Chondrocyte (in vitro differentiated cells): Measurements from ENCODE around the gene TMEM175. TPM values are rescaled to one million over a fixed set of nuclear protein-coding genes. Genes with fewer than 3 reads are reported as not detected.

Experiments used
- DNase-seq: peaks from one replicate; pipeline ENCODE4 v3.0.0; 2021; ENCODE audit warnings: mixed read lengths, low spot score
- H3K27ac Mint-ChIP-seq: one replicate; pipeline ENCODE4 v1.8.0; 2021; ENCODE audit warnings: mild to moderate bottlenecking, moderate library complexity, mixed read lengths; ENCODE audit not compliant: unreplicated experiment
- H3K27me3 Mint-ChIP-seq: 2 replicates; pipeline ENCODE4 v1.8.0; 2021; ENCODE audit warnings: low read depth, mixed read lengths
- H3K36me3 Mint-ChIP-seq: 2 replicates; pipeline ENCODE4 v1.8.0; 2021; ENCODE audit warnings: low read depth, mixed read lengths
- H3K4me1 Mint-ChIP-seq: 2 replicates; pipeline ENCODE4 v1.8.0; 2021; ENCODE audit warnings: low read depth, mild to moderate bottlenecking, mixed read lengths
- H3K4me3 Mint-ChIP-seq: one replicate; pipeline ENCODE4 v1.8.0; 2021; ENCODE audit warnings: mild to moderate bottlenecking, moderate library complexity, mixed read lengths; ENCODE audit not compliant: unreplicated experiment
- H3K9me3 Mint-ChIP-seq: 2 replicates; pipeline ENCODE4 v1.8.0; 2021; ENCODE audit warnings: low read depth, mixed read lengths
- long read RNA-seq: library from polyadenylated mRNA; stranded (forward); transcript quantifications from one replicate; pipeline ENCODE4 v2.0.0, GENCODE V29; 2021
- total RNA-seq: library from RNA; stranded (reverse); gene quantifications from 3 replicates; pipeline ENCODE4 v1.2.1, GENCODE V29; 2021
- TF ChIP-seq, protein P1 (sequence below): fragments of 200-600 bp; sonication (generic); IDR thresholded peaks from 2 replicates; pipeline ENCODE4 v1.5.0; 2021; ENCODE audit warnings: antibody characterized with exemption, mild to moderate bottlenecking, moderate library complexity

Gene TMEM175
- total RNA-seq: 25.5 to 47.5 TPM (median 26.1 TPM) in 3 replicates
- long read RNA-seq, transcript TMEM175-202 (11 exons, 2,236 nt): minor isoform, 10 of 75 reads
- long read RNA-seq, transcript TMEM175-212 (9 exons, 1,399 nt): minor isoform, 10 of 75 reads
- long read RNA-seq, transcript TMEM175-201 (11 exons, 1,860 nt): major isoform, 12 of 75 reads
- long read RNA-seq, partial matches to known transcripts: 2 of 75 reads
- long read RNA-seq, other reads (novel, unspliced or antisense): 34 of 75 reads

DNA sequence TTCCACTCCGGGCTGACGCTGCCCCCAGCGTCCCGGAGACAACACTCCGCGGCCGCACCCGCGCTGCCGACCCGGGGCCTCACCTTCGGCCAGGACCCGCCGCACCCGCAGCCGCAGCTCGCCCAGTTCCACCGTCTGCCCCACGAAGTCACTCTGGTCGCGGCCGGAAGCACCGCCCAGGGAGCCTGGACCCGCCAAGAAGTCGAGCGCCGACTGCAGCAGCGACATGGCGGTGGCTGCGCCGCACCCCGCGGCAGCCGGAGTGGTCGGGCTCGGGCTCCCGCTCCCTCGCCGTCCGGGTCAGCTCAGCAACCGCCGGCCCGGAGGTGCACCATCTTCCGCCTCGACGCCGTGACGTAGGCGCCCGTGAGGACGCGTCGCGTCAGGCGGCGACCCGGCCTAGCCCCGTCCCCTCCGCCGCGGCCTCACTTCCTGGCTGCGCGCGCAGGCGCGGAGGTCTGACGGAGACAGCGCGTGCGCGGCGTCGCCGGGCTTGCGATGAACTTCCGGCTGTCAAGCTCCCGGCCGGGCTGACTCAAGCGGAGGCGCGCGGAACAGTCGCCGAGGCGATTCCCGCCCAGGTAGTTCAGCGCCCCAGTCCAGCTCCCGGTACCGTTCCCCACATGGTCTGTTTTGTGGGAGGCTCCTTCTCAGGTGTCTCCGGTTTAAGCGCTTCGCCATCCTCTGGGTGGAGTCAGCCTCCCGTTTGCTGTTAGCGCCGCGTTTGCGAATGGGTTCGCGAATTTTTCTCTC lies at the start of gene TMEM175, which contains the start of gene GAK:
Gene TMEM175, plus strand, starts transcription at position 501 of the 753 bp plus-strand sequence. CDS start 15,280 bp downstream, outside the sequence.
Gene GAK, minus strand, starts transcription at position 357 of the 753 bp plus-strand sequence. Its CDS starts 129 bp downstream, at position 228.
- peak; percentile 98 for DNase-seq
- TF ChIP-seq, protein P1, sequence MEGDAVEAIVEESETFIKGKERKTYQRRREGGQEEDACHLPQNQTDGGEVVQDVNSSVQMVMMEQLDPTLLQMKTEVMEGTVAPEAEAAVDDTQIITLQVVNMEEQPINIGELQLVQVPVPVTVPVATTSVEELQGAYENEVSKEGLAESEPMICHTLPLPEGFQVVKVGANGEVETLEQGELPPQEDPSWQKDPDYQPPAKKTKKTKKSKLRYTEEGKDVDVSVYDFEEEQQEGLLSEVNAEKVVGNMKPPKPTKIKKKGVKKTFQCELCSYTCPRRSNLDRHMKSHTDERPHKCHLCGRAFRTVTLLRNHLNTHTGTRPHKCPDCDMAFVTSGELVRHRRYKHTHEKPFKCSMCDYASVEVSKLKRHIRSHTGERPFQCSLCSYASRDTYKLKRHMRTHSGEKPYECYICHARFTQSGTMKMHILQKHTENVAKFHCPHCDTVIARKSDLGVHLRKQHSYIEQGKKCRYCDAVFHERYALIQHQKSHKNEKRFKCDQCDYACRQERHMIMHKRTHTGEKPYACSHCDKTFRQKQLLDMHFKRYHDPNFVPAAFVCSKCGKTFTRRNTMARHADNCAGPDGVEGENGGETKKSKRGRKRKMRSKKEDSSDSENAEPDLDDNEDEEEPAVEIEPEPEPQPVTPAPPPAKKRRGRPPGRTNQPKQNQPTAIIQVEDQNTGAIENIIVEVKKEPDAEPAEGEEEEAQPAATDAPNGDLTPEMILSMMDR: peak; percentile 32
- peaks cover 30% of the 10 kb centered on the region for H3K4me1 Mint-ChIP-seq
- H3K36me3 Mint-ChIP-seq: no peaks in the 10 kb centered on the region
- H3K27me3 Mint-ChIP-seq: no peaks in the 10 kb centered on the region
- peak within 1 kb of the TSS; percentile 86 for H3K4me3 Mint-ChIP-seq
- peak within 1 kb of the TSS; percentile 92 for H3K27ac Mint-ChIP-seq
- no peaks in the 10 kb centered on the region for H3K9me3 Mint-ChIP-seq

- H3K27ac Mint-ChIP-seq: no peak overlapping the region
- no peak overlapping the region for H3K4me3 Mint-ChIP-seq
- H3K36me3 Mint-ChIP-seq: peaks cover 18% of the 10 kb centered on the region
- no peaks in the 10 kb centered on the region for H3K9me3 Mint-ChIP-seq
- no peaks in the 10 kb centered on the region for H3K4me1 Mint-ChIP-seq
- no peaks in the 10 kb centered on the region for H3K27me3 Mint-ChIP-seq
- DNase-seq: no peak
- TF ChIP-seq, protein P1: no peak
Measured at GRCh38 chr4:882646-883045, 49.6 kb upstream of the TMEM175 start.

- H3K9me3 Mint-ChIP-seq: no peaks in the 10 kb centered on the region
- TF ChIP-seq, protein P1: no peak
- H3K27ac Mint-ChIP-seq: no peak overlapping the region
- H3K4me1 Mint-ChIP-seq: no peaks in the 10 kb centered on the region
- H3K4me3 Mint-ChIP-seq: no peak overlapping the region
- peaks cover 21% of the 10 kb centered on the region for H3K36me3 Mint-ChIP-seq
- no peaks in the 10 kb centered on the region for H3K27me3 Mint-ChIP-seq
- no peak for DNase-seq
Measured at GRCh38 chr4:883377-884095, 48.7 kb upstream of the TMEM175 start.

GRCh38 chr4:884259-884658 lies 48.0 kb upstream of the TMEM175 start:
- Mint-ChIP-seq H3K27ac (no peak overlapping the region), H3K27me3 (no peaks in the 10 kb centered on the region), H3K4me1 (no peaks in the 10 kb centered on the region), H3K36me3 (peaks cover 19% of the 10 kb centered on the region), H3K4me3 (no peak overlapping the region), H3K9me3 (no peaks in the 10 kb centered on the region)
- DNase-seq: no peak
- TF ChIP-seq, protein P1: no peak

GRCh38 chr4:884896-885295 lies 47.4 kb upstream of the TMEM175 start:
- Mint-ChIP-seq H3K4me3 (no peak overlapping the region), H3K9me3 (no peaks in the 10 kb centered on the region), H3K4me1 (no peaks in the 10 kb centered on the region), H3K36me3 (peaks cover 12% of the 10 kb centered on the region), H3K27ac (no peak overlapping the region), H3K27me3 (no peaks in the 10 kb centered on the region)
- no peak for DNase-seq
- TF ChIP-seq, protein P1: no peak
